Mesothelial cell of epicardium (in vitro differentiated cells): ENCODE results near the gene SPATS1. TPM values are rescaled to one million over a fixed set of nuclear protein-coding genes. Genes with fewer than 3 reads are reported as not detected.
"Not testable (repeated sequence)": the region's sequence is repeated elsewhere in the genome, so short reads cannot be mapped to it uniquely, and the experiment has no call there.

Experiments
- DNase-seq, 2 experiments: peaks; one replicate each; pipeline ENCODE4 v3.0.0; 2021; ENCODE audit warnings: low spot score in 2 of 2; ENCODE audit not compliant: unreplicated experiment in 2 of 2
- H3K27ac Mint-ChIP-seq: 2 replicates; pipeline ENCODE4 v1.8.0; 2021; ENCODE audit warnings: mixed read lengths
- H3K27me3 Mint-ChIP-seq: 2 replicates; pipeline ENCODE4 v1.8.0; 2021; ENCODE audit warnings: low read depth, mixed read lengths
- H3K36me3 Mint-ChIP-seq: 2 replicates; pipeline ENCODE4 v1.8.0; 2021; ENCODE audit warnings: mixed read lengths
- H3K4me1 Mint-ChIP-seq: 2 replicates; pipeline ENCODE4 v1.8.0; 2021; ENCODE audit warnings: mixed read lengths
- H3K4me3 Mint-ChIP-seq: 2 replicates; pipeline ENCODE4 v1.8.0; 2021; ENCODE audit warnings: mild to moderate bottlenecking, moderate library complexity, mixed read lengths
- H3K9me3 Mint-ChIP-seq: 2 replicates; pipeline ENCODE4 v1.8.0; 2021; ENCODE audit warnings: mixed read lengths
- CTCF ChIP-seq: fragments of 200-600 bp; sonication (generic); IDR thresholded peaks from one replicate; pipeline ENCODE4 v1.5.0; 2021; ENCODE audit warnings: antibody characterized with exemption; ENCODE audit not compliant: unreplicated experiment
- total RNA-seq: library from RNA; stranded (reverse); gene quantifications from 3 replicates; pipeline ENCODE4 v1.2.1, GENCODE V29; 2021

SPATS1 gene
- total RNA-seq, 1 donor from 2014 or later: not detected

GRCh38 chr6:44312901-44313788, 29.3 kb upstream of the SPATS1 start, which contains the start of gene AARS2:
Gene AARS2 (minus strand): TSS chr6:44313347. CDS start chr6:44313323, 24 bp downstream.
- peak; percentile 82 for TF ChIP-seq CTCF
- Mint-ChIP-seq H3K9me3 (no peaks in the 10 kb centered on the region), H3K27ac (peak within 1 kb of the TSS; percentile 86), H3K4me1 (peaks cover 11% of the 10 kb centered on the region), H3K4me3 (peak within 1 kb of the TSS; percentile 98), H3K27me3 (peaks cover 28% of the 10 kb centered on the region), H3K36me3 (peaks cover 18% of the 10 kb centered on the region)
- DNase-seq: peak; percentile 69 to 93

- DNase-seq, H3K27ac Mint-ChIP-seq, H3K9me3 Mint-ChIP-seq, H3K4me3 Mint-ChIP-seq: not testable (repeated sequence)
- Mint-ChIP-seq H3K27me3 (peaks cover 44% of the 10 kb centered on the region), H3K36me3 (peaks cover 12% of the 10 kb centered on the region), H3K4me1 (peaks cover 11% of the 10 kb centered on the region)
These were observed 27.8 kb upstream of the SPATS1 start for GRCh38 chr6:44314657-44315056.

GRCh38 chr6:44315516-44315915, 26.9 kb upstream of the SPATS1 start:
- peaks cover 51% of the 10 kb centered on the region for H3K27me3 Mint-ChIP-seq
- DNase-seq: no peak

DNA sequence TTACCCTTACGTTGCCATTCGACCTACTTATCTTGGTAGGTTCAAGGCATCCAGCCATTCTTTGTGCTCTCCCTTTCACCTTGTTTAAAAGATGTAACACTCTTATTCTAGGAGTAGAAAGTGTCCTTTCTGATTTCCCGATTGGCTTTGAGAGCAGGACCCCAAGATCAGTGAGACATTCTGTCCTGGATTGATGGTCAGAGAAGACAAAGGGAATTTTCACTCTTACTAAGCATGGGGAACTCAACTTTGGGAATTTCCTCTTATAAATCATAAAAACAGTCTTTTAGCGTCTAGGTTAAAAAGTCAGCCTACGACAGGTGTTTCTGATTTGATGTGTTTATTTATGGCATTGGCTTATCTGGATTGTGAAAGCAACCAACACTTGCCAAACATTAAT, 26.5 kb upstream of the SPATS1 start:
- Mint-ChIP-seq H3K36me3 (peaks cover 1% of the 10 kb centered on the region), H3K4me1 (peaks cover 11% of the 10 kb centered on the region), H3K9me3 (no peaks in the 10 kb centered on the region), H3K27ac (no peak overlapping the region), H3K27me3 (peaks cover 56% of the 10 kb centered on the region), H3K4me3 (no peak overlapping the region)
- DNase-seq: no peak
- TF ChIP-seq CTCF: no peak

More at GRCh38 chr6:44315516-44315915, 26.9 kb upstream of the SPATS1 start:
- Mint-ChIP-seq H3K4me3 (no peak overlapping the region), H3K36me3 (peaks cover 6% of the 10 kb centered on the region), H3K9me3 (no peaks in the 10 kb centered on the region), H3K4me1 (peaks cover 11% of the 10 kb centered on the region), H3K27ac (no peak overlapping the region)
- no peak for TF ChIP-seq CTCF

DNA sequence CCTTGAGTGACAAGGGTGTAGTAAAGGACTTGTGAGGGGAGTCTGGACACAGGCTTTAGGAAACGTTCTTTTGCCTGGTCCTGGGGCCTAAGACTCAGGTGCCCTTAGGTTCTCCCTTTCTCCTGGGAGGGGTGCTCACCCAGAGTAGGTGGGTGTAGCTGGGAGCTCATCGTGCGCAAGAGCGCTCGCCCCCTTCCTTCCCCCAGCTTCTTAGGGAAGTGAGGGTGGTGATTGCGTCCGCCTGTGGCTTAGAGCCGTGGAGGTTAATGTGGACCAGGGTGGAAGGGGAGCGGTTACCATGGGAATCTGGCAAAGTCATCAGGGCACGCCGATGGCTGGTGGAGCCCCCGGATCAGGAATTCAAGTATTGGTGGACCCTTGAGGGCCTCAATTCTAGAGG, 26.0 kb upstream of the SPATS1 start:
- no peaks in the 10 kb centered on the region for H3K9me3 Mint-ChIP-seq
- H3K27me3 Mint-ChIP-seq: peaks cover 60% of the 10 kb centered on the region
- TF ChIP-seq CTCF: no peak
- peaks cover 11% of the 10 kb centered on the region for H3K4me1 Mint-ChIP-seq
- H3K4me3 Mint-ChIP-seq: no peak overlapping the region
- H3K27ac Mint-ChIP-seq: no peak overlapping the region
- H3K36me3 Mint-ChIP-seq: no peaks in the 10 kb centered on the region
- no peak for DNase-seq

DNA sequence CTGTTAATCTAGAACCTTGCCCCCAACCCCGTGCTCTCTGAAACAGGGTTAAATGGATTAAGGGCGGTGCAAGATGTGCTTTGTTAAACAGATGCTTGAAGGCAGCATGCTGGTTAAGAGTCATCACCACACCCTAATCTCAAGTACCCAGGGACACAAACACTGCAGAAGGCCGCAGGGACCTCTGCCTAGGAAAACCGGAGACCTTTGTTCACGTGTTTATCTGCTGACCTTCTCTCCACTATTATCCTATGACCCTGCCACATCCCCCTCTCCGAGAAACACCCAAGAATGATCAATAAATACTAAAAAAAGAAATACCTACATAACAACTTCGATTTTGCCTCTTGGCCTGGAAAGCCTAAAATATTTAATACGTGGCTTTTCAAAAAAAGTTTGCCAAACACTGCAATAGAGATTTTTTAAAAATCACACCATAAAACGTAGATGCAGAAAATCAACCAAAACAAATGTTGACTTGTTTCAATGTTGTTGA, 25.3 kb upstream of the SPATS1 start:
- not testable (repeated sequence) for H3K4me1 Mint-ChIP-seq, H3K9me3 Mint-ChIP-seq, H3K27ac Mint-ChIP-seq, H3K4me3 Mint-ChIP-seq, H3K36me3 Mint-ChIP-seq, DNase-seq
- peaks cover 62% of the 10 kb centered on the region for H3K27me3 Mint-ChIP-seq
